GM10847 (cell line): ENCODE data around the gene SLC35G2.

Experiments used
- POLR2A ChIP-seq: IDR thresholded peaks from 2 replicates; pipeline ENCODE4 v1.6.1; 2011; ENCODE audit not compliant: insufficient read length; ENCODE audit errors: extremely low read depth

Gene SLC35G2

GRCh38 chr3:136818769-136819391 lies at the start of gene SLC35G2:
TSS of gene SLC35G2 (plus strand) at chr3:136819126. CDS start at chr3:136854461, 35,335 bp downstream.
- no peak for TF ChIP-seq POLR2A

GRCh38 chr3:136772709-136773108 lies 46.2 kb upstream of the SLC35G2 start:
- TF ChIP-seq POLR2A, result no peak

DNA sequence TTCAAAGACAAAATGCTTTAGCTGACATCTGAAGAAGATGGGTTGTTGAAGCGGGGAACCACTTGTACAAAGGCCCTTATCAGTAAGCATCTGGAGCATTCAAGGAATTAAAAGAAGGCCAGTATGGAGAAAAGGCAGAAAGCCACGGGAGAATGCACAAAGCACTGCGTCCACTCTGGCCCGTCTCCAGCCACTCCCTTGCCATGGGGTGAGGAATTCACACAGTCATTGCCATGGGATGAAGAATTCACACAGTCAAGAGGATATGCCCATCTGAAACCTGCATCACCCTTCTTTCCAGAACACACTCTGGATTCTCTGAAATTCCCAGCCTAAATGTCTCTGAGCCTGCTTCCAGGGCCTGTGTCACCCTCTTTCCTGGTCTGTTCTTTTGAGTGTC lies 40.1 kb upstream of the SLC35G2 start:
- TF ChIP-seq POLR2A, result no peak

- TF ChIP-seq POLR2A, result no peak
Measured at GRCh38 chr3:136780741-136781140, 38.2 kb upstream of the SLC35G2 start.

DNA sequence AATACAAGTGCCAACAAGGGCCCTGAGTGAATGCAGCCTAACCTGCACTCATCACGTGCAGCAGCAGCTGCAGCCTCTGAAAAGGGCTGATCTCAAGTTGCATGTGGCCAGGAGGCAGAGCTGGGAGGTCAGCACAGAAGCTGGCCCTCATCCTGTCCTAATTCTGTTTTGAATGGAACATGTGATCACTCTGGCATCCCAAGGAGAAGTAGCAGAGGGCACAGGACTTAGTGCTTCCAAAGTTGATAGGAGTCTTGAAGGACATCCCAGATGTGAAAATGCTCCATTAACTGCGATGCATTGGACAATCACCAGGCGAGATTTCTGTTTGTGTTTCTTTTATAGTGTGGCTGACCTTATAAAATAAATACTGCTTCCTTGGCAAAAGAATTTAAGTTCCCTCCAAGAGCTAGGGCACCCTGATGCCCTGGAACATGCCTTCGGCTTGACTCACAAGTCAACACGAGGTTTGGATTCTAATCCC lies 35.2 kb upstream of the SLC35G2 start:
- no peak for TF ChIP-seq POLR2A

DNA sequence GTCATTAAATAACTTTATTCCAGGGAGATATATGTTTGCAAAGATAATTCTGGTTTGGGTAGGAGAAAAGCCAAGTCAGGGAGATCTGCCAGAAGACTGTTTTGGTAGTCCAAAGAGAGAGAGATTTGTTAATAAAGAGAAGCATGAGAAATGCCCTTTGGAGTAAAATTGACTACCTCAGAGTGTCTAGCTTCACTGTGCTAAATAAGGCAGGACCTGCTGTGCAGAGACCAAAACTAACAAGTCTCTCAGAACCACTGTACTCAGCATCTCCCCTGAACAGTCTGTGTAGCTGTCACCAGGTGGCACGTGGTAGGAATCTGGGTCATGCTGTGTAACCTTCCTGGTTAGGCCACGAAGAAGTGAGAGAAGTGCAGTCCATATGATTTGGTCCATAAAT lies 31.6 kb upstream of the SLC35G2 start:
- no peak for TF ChIP-seq POLR2A

DNA sequence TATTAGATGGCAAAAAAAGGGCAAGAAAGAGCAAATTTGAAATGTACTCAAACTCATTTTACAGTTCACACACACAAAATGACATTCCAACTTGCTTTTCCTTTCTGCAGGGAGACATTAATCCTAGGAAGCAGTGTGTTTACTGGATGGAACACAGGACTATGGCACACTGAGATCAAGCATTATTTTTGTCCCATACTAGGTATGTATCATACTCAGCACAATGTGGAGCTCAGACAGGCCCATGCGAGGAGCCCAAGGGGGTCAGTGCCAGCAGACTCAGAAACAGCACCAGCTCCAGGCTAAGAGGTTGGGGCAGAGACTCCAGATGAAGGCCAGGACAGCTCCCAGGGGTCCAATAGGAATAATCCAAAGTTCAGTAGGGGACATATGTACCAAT lies 30.8 kb upstream of the SLC35G2 start:
- TF ChIP-seq POLR2A, result no peak

- no peak for TF ChIP-seq POLR2A
Measured at GRCh38 chr3:136789976-136790375, 28.9 kb upstream of the SLC35G2 start.

GRCh38 chr3:136790786-136791185 lies 28.1 kb upstream of the SLC35G2 start:
- TF ChIP-seq POLR2A, result no peak

- TF ChIP-seq POLR2A, result no peak
Measured at GRCh38 chr3:136792556-136793330, 26.2 kb upstream of the SLC35G2 start.

DNA sequence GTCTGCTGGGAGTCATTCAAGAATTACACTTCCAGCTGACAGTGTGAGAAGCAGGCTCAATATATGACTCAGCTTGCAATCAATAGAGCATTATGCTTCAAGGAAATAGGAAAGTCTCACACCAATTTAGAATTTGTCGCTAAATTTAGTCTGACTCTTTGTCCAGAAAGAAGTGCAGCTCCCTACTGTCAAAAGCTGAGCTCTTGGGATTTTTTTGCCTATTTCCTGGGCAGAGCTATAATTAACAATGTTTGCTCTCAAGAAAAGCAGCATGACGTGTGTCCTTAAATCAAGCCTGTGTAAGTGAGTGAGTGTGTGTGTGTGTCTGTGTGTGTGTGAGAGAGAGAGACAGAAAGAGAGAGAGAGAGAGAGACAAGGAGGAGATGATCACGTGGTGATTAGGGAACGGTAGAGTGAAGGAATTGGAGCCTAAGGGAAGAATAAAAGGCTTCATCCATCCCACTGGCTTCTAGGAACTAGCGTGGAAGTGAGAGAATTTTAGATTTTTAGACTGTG lies 16.4 kb upstream of the SLC35G2 start:
- TF ChIP-seq POLR2A, result no peak

DNA sequence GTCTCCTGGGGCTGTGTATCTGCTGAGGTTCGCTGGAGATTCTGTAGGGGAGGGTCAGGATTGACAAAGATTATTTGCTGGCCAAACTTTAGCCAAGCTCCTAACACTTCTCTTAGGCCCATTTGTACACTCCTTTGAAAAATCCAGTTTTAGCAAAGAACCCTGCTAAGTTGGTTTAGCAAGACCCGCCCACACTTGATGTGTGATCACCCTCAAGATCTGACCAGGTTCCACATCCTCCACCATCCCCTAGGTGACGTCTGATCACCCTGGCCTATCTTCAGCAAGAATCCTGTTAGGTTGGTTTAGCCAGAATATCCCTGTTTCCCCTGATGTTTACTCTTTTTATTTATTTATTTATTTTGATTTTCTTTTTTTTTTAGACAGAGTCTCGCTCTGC lies 14.8 kb upstream of the SLC35G2 start:
- TF ChIP-seq POLR2A, result no peak

- TF ChIP-seq POLR2A, result no peak
Measured at GRCh38 chr3:136804813-136805212, 14.1 kb upstream of the SLC35G2 start.

GRCh38 chr3:136805795-136806194 lies 13.1 kb upstream of the SLC35G2 start:
- TF ChIP-seq POLR2A, result no peak

- TF ChIP-seq POLR2A, result no peak
Measured at GRCh38 chr3:136811701-136812100, 7.2 kb upstream of the SLC35G2 start.

GRCh38 chr3:136817448-136817847 lies 1.5 kb upstream of the SLC35G2 start:
- TF ChIP-seq POLR2A, result no peak
